H9 (cell line): Measurements from ENCODE around the gene DDAH2. TPM values are rescaled to one million over a fixed set of nuclear protein-coding genes. Genes with fewer than 3 reads are reported as not detected.

Experiments
- DNase-seq: peaks from one replicate; pipeline ENCODE4 v3.0.0-alpha.2; 2017
- H2AFZ ChIP-seq: one replicate; pipeline ENCODE4 v1.6.1; 2013; ENCODE audit warnings: mild to moderate bottlenecking, low read length, control low read depth, moderate library complexity
- H2AK5ac ChIP-seq: 2 replicates; pipeline ENCODE4 v1.6.1; 2013; ENCODE audit warnings: low read length, control low read depth, mixed read lengths; ENCODE audit not compliant: insufficient read length
- H2BK120ac ChIP-seq: one replicate; pipeline ENCODE4 v1.6.1; 2013; ENCODE audit warnings: low read depth, mild to moderate bottlenecking, low read length, control low read depth, inconsistent platforms; ENCODE audit not compliant: poor library complexity, severe bottlenecking
- H2BK12ac ChIP-seq: 2 replicates; pipeline ENCODE4 v1.6.1; 2013; ENCODE audit warnings: low read length, control low read depth, mixed read lengths, low read depth; ENCODE audit not compliant: insufficient read length
- H2BK15ac ChIP-seq: 2 replicates; pipeline ENCODE4 v1.6.1; 2013; ENCODE audit warnings: low read depth, low read length, control low read depth
- H2BK20ac ChIP-seq: one replicate; pipeline ENCODE4 v1.6.1; 2013; ENCODE audit warnings: low read depth, mild to moderate bottlenecking, low read length, control low read depth, inconsistent platforms; ENCODE audit not compliant: poor library complexity, severe bottlenecking
- H2BK5ac ChIP-seq: 2 replicates; pipeline ENCODE4 v1.6.1; 2013; ENCODE audit warnings: low read length, control low read depth, mixed read lengths; ENCODE audit not compliant: insufficient read length
- H3K14ac ChIP-seq: 2 replicates; pipeline ENCODE4 v1.6.1; 2013; ENCODE audit warnings: low read length, control low read depth; ENCODE audit not compliant: insufficient read depth
- H3K18ac ChIP-seq: 2 replicates; pipeline ENCODE4 v1.6.1; 2013; ENCODE audit warnings: low read depth, mild to moderate bottlenecking, mixed read lengths, low read length, control low read depth; ENCODE audit not compliant: insufficient read length
- H3K23ac ChIP-seq: 2 replicates; pipeline ENCODE4 v1.6.1; 2013; ENCODE audit warnings: low read length, control low read depth, mixed read lengths, low read depth; ENCODE audit not compliant: insufficient read length
- H3K23me2 ChIP-seq: 2 replicates; pipeline ENCODE4 v1.6.1; 2013; ENCODE audit warnings: low read depth, mild to moderate bottlenecking, mixed read lengths, low read length, control low read depth; ENCODE audit not compliant: insufficient read length, poor library complexity, severe bottlenecking
- H3K27ac ChIP-seq: 2 replicates; pipeline ENCODE4 v1.5.1; 2013; ENCODE audit warnings: low read length, control low read depth, mixed read lengths, low read depth; ENCODE audit not compliant: insufficient read length
- H3K27me3 ChIP-seq: 2 replicates; pipeline ENCODE4 v1.6.1; 2013; ENCODE audit warnings: low read length, control low read depth, inconsistent platforms; ENCODE audit not compliant: insufficient read depth
- H3K4ac ChIP-seq: 2 replicates; pipeline ENCODE4 v1.6.1; 2013; ENCODE audit warnings: low read depth, mild to moderate bottlenecking, control low read depth, inconsistent platforms, low read length, moderate library complexity
- H3K4me1 ChIP-seq: 2 replicates; pipeline ENCODE4 v1.6.1; 2013; ENCODE audit warnings: low read length, control low read depth, inconsistent platforms; ENCODE audit not compliant: insufficient read depth
- H3K4me2 ChIP-seq: 2 replicates; pipeline ENCODE4 v1.6.1; 2013; ENCODE audit warnings: low read length, control low read depth, mixed read lengths; ENCODE audit not compliant: insufficient read length, insufficient read depth
- H3K56ac ChIP-seq: 2 replicates; pipeline ENCODE4 v1.6.1; 2013; ENCODE audit warnings: low read depth, mild to moderate bottlenecking, mixed read lengths, low read length, control low read depth; ENCODE audit not compliant: insufficient read length
- H3K79me1 ChIP-seq: 2 replicates; pipeline ENCODE4 v1.6.1; 2013; ENCODE audit warnings: low read depth, mild to moderate bottlenecking, moderate library complexity, low read length, control low read depth, inconsistent platforms; ENCODE audit not compliant: insufficient read depth, poor library complexity, severe bottlenecking
- H3K79me2 ChIP-seq: 2 replicates; pipeline ENCODE4 v1.6.1; 2013; ENCODE audit warnings: low read length, control low read depth, inconsistent platforms; ENCODE audit not compliant: insufficient read depth
- H3K9ac ChIP-seq: 2 replicates; pipeline ENCODE4 v1.6.1; 2013; ENCODE audit warnings: low read length, control low read depth, mixed read lengths; ENCODE audit not compliant: insufficient read length; ENCODE audit errors: extremely low read depth
- H3K9me3 ChIP-seq: one replicate; pipeline ENCODE4 v1.6.1; 2013; ENCODE audit warnings: low read depth, low read length, inconsistent platforms; ENCODE audit not compliant: control insufficient read depth
- H3T11ph ChIP-seq: one replicate; pipeline ENCODE4 v1.6.1; 2013; ENCODE audit warnings: mild to moderate bottlenecking, low read length, control low read depth, inconsistent platforms
- H4K20me1 ChIP-seq: one replicate; pipeline ENCODE4 v1.6.1; 2013; ENCODE audit not compliant: control insufficient read depth, insufficient read length, insufficient read depth
- H4K5ac ChIP-seq: 2 replicates; pipeline ENCODE4 v1.6.1; 2013; ENCODE audit warnings: low read depth, mild to moderate bottlenecking, mixed read lengths, low read length, control low read depth; ENCODE audit not compliant: insufficient read length
- H4K8ac ChIP-seq: replicated peaks from 2 replicates; pipeline ENCODE4 v1.6.1; 2013; ENCODE audit warnings: low read length, control low read depth, mixed read lengths, low read depth; ENCODE audit not compliant: insufficient read length
- H4K91ac ChIP-seq: 2 replicates; pipeline ENCODE4 v1.6.1; 2013; ENCODE audit warnings: low read depth, mild to moderate bottlenecking, moderate library complexity, mixed read lengths, low read length, control low read depth; ENCODE audit not compliant: insufficient read length
- H3K27ac Mint-ChIP-seq, 3 experiments: 2 replicates in 2 of 3; 3 replicates in 1 of 3; pipeline ENCODE4 v1.8.0; 2020 to 2021; ENCODE audit warnings: mixed read lengths in 3 of 3, mild to moderate bottlenecking in 1 of 3, moderate library complexity in 1 of 3
- H3K27me3 Mint-ChIP-seq: 2 replicates; pipeline ENCODE4 v1.8.0; 2021; ENCODE audit warnings: low read depth, mild to moderate bottlenecking, moderate library complexity, mixed read lengths
- H3K36me3 Mint-ChIP-seq, 3 experiments: 2 replicates in 2 of 3; 3 replicates in 1 of 3; pipeline ENCODE4 v1.8.0; 2020 to 2021; ENCODE audit warnings: low read depth in 3 of 3, mixed read lengths in 3 of 3; ENCODE audit not compliant: insufficient read depth in 1 of 3
- H3K4me1 Mint-ChIP-seq, 2 experiments: 2 replicates each; pipeline ENCODE4 v1.8.0; 2020; ENCODE audit warnings: mixed read lengths in 2 of 2
- H3K4me3 Mint-ChIP-seq, 2 experiments: 2 replicates in 1 of 2; 3 replicates in 1 of 2; pipeline ENCODE4 v1.8.0; 2020 to 2021; ENCODE audit warnings: mild to moderate bottlenecking in 2 of 2, mixed read lengths in 2 of 2, moderate library complexity in 1 of 2
- H3K9me3 Mint-ChIP-seq, 2 experiments: 2 replicates in 1 of 2; 3 replicates in 1 of 2; pipeline ENCODE4 v1.8.0; 2020; ENCODE audit warnings: mild to moderate bottlenecking in 2 of 2, mixed read lengths in 2 of 2, moderate library complexity in 1 of 2
- WGBS: extraction: QIAGEN DNeasy Blood & Tissue Kit; methylation state at CpG from one replicate; pipeline ENCODE4 v1.1.7; 2013; ENCODE audit warnings: missing lambda C conversion rate, low lambda C conversion rate, mixed read lengths; ENCODE audit not compliant: insufficient read length; ENCODE audit errors: extremely low coverage; 5-methylcytosine and 5-hydroxymethylcytosine counted together
- total RNA-seq: library from RNA; stranded (reverse); gene quantifications from 2 replicates; pipeline ENCODE4 v1.2.1, GENCODE V29; 2021
- TF ChIP-seq, protein P1 (sequence below): fragments of 200-600 bp; sonication (generic); conservative IDR thresholded peaks from 3 replicates; pipeline ENCODE4 v1.8.0; 2021; ENCODE audit warnings: antibody characterized with exemption, mild to moderate bottlenecking

The DDAH2 gene
- total RNA-seq, 1 experiment from 2014 or later, result 73.2 TPM

DNA sequence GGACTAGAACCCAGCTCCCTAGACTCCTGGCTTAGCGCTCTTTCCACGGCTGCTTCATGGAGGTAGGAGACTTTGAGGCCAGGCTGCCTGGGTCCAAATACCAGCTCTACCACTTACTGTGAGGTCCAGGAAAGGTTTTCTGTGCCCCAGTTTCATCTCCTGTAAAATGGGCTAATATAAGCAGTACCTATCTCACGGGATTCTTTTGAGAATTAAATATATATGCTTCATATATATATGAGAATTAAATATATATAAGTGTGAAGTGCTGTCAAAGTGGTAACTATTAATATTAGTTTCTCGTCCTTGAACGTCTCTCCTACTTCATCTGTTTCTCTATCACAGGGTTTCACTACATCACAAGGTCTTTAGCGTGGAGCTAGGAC lies 38.0 kb downstream of the DDAH2 start:
- WGBS, result no CpG with 5 or more reads among the region's 6 CpGs
- no peaks in the 10 kb centered on the region for H4K20me1 ChIP-seq
- no peaks in the 10 kb centered on the region; a peak in 1 of 5 replicates for H3K9me3 Mint-ChIP-seq

More for the DNA sequence above, 38.0 kb downstream of the DDAH2 start:
- Histone ChIP-seq H3K56ac (no peak overlapping the region), H3T11ph (no peak overlapping the region), H2BK5ac (no peak overlapping the region), H2AK5ac (no peak overlapping the region), H3K4me1 (no peaks in the 10 kb centered on the region), H3K79me1 (no peaks in the 10 kb centered on the region), H4K5ac (no peak overlapping the region), H3K9me3 (no peaks in the 10 kb centered on the region), H3K79me2 (no peaks in the 10 kb centered on the region), H3K4me2 (no peak overlapping the region), H3K23me2 (no peaks in the 10 kb centered on the region), H3K18ac (no peak overlapping the region), H2BK20ac (no peak overlapping the region), H3K27me3 (no peaks in the 10 kb centered on the region), H2BK15ac (no peak overlapping the region), H3K23ac (no peak overlapping the region), H2BK12ac (no peak overlapping the region), H3K4ac (no peak overlapping the region), H4K91ac (no peak overlapping the region), H2AFZ (no peak overlapping the region), H3K27ac (no peak overlapping the region), H3K9ac (no peak overlapping the region), H3K14ac (no peak overlapping the region), H2BK120ac (no peak overlapping the region), H4K8ac (no peak overlapping the region)
- peaks cover 5 to 10% of the 10 kb centered on the region in 2 experiments; a peak in 3 of 4 replicates for H3K4me1 Mint-ChIP-seq
- TF ChIP-seq, protein P1, sequence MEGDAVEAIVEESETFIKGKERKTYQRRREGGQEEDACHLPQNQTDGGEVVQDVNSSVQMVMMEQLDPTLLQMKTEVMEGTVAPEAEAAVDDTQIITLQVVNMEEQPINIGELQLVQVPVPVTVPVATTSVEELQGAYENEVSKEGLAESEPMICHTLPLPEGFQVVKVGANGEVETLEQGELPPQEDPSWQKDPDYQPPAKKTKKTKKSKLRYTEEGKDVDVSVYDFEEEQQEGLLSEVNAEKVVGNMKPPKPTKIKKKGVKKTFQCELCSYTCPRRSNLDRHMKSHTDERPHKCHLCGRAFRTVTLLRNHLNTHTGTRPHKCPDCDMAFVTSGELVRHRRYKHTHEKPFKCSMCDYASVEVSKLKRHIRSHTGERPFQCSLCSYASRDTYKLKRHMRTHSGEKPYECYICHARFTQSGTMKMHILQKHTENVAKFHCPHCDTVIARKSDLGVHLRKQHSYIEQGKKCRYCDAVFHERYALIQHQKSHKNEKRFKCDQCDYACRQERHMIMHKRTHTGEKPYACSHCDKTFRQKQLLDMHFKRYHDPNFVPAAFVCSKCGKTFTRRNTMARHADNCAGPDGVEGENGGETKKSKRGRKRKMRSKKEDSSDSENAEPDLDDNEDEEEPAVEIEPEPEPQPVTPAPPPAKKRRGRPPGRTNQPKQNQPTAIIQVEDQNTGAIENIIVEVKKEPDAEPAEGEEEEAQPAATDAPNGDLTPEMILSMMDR, result no peak
- peaks cover 14 to 61% (median 45%) of the 10 kb centered on the region in 3 experiments; a peak in 6 of 7 replicates for H3K36me3 Mint-ChIP-seq
- no peaks in the 10 kb centered on the region for H3K27me3 Mint-ChIP-seq
- no peak for DNase-seq
- H3K4me3 Mint-ChIP-seq, result no peak overlapping the region
- no peak overlapping the region for H3K27ac Mint-ChIP-seq
